ENCODE measurements around the gene PIAS4. TPM values are rescaled to one million over a fixed set of nuclear protein-coding genes. Genes with fewer than 3 reads are reported as not detected.

PIAS4 gene
- total and polyA plus RNA-seq, 9 of the 15 experiments (the other 6 are each of a cell fraction or from before 2014, with no cell fraction given) = 0.27 to 34.9 (median 14.4) TPM

DNA sequence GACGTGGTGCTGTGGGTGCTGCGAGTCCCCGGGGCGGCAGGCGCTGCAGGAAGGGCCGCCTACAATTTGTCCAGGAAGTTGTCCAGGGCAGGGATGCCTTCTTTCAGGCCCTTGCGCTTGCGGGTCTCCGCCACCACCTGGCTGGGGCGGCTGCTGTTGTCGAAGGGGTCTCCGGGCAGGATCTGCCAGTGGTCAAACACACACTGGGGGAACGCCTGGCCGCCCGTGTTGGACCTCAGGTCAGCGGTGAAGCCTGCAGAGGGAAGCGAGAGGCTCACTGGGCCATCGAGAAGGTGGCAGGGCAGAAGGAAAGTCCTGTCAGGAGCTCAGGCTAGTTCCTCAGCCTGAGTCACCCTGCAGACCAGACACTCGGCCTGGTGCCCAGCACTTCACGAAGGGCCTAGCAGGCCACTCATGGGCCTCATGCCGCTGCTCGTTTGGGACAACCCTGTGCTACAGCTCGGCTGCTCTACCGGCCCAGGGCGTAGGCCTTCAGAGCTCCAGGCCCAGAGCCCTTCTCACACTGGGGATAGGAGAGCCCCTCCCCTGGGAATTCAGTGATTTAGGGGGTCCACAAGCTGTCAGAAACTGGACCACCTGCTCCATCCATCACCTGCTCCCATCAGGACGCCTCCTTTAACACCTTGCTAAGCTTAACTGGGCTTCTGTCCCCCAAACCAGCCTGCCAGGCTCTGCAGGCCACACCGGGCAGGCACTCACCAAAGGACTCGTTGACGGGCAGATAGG lies 30.9 kb upstream of the PIAS4 start (continued):
- TF ChIP-seq PCBP1 (IDR thresholded peaks at IDR 0.05; ENCODE audit: low read depth, low read length, poor library complexity, severe bottlenecking) = peak; percentile 19
- TF ChIP-seq RBM22 (IDR thresholded peaks at IDR 0.05; ENCODE audit: low read depth, low read length, poor library complexity, severe bottlenecking) = peak; percentile 97
- TF ChIP-seq, protein P1, sequence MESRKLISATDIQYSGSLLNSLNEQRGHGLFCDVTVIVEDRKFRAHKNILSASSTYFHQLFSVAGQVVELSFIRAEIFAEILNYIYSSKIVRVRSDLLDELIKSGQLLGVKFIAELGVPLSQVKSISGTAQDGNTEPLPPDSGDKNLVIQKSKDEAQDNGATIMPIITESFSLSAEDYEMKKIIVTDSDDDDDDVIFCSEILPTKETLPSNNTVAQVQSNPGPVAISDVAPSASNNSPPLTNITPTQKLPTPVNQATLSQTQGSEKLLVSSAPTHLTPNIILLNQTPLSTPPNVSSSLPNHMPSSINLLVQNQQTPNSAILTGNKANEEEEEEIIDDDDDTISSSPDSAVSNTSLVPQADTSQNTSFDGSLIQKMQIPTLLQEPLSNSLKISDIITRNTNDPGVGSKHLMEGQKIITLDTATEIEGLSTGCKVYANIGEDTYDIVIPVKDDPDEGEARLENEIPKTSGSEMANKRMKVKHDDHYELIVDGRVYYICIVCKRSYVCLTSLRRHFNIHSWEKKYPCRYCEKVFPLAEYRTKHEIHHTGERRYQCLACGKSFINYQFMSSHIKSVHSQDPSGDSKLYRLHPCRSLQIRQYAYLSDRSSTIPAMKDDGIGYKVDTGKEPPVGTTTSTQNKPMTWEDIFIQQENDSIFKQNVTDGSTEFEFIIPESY (CRISPR knock-in tag; IDR thresholded peaks at IDR 0.05) = 0 out of 2 replicates have a peak, but pooled peaks have one; percentile 48
- TF ChIP-seq, protein P2, sequence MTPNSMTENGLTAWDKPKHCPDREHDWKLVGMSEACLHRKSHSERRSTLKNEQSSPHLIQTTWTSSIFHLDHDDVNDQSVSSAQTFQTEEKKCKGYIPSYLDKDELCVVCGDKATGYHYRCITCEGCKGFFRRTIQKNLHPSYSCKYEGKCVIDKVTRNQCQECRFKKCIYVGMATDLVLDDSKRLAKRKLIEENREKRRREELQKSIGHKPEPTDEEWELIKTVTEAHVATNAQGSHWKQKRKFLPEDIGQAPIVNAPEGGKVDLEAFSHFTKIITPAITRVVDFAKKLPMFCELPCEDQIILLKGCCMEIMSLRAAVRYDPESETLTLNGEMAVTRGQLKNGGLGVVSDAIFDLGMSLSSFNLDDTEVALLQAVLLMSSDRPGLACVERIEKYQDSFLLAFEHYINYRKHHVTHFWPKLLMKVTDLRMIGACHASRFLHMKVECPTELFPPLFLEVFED (CRISPR knock-in tag; conservative IDR thresholded peaks at IDR 0.05) = peak; percentile 44; the same call in 1 of the 2 replicates
- TF ChIP-seq POLR2A (conservative IDR thresholded peaks at IDR 0.05) = peak; percentile 64
- TF ChIP-seq, protein P3, sequence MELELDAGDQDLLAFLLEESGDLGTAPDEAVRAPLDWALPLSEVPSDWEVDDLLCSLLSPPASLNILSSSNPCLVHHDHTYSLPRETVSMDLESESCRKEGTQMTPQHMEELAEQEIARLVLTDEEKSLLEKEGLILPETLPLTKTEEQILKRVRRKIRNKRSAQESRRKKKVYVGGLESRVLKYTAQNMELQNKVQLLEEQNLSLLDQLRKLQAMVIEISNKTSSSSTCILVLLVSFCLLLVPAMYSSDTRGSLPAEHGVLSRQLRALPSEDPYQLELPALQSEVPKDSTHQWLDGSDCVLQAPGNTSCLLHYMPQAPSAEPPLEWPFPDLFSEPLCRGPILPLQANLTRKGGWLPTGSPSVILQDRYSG (tag; conservative IDR thresholded peaks at IDR 0.05; ENCODE audit: low read depth) = no peak
- TF ChIP-seq, protein P4, sequence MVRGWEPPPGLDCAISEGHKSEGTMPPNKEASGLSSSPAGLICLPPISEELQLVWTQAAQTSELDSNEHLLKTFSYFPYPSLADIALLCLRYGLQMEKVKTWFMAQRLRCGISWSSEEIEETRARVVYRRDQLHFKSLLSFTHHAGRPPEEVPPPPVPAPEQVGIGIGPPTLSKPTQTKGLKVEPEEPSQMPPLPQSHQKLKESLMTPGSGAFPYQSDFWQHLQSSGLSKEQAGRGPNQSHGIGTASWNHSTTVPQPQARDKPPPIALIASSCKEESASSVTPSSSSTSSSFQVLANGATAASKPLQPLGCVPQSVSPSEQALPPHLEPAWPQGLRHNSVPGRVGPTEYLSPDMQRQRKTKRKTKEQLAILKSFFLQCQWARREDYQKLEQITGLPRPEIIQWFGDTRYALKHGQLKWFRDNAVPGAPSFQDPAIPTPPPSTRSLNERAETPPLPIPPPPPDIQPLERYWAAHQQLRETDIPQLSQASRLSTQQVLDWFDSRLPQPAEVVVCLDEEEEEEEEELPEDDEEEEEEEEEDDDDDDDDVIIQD (CRISPR knock-in tag; IDR thresholded peaks at IDR 0.05) = no peak
- TF ChIP-seq ZNF77 (CRISPR knock-in tag; IDR thresholded peaks at IDR 0.05) = no peak
- TF ChIP-seq RBM14 (IDR thresholded peaks at IDR 0.05; ENCODE audit: borderline replicate concordance, insufficient read depth, low read depth, low read length) = 0 out of 2 replicates have a peak, but pooled peaks have one; percentile 11
- TF ChIP-seq, protein P5, sequence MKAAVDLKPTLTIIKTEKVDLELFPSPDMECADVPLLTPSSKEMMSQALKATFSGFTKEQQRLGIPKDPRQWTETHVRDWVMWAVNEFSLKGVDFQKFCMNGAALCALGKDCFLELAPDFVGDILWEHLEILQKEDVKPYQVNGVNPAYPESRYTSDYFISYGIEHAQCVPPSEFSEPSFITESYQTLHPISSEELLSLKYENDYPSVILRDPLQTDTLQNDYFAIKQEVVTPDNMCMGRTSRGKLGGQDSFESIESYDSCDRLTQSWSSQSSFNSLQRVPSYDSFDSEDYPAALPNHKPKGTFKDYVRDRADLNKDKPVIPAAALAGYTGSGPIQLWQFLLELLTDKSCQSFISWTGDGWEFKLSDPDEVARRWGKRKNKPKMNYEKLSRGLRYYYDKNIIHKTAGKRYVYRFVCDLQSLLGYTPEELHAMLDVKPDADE (conservative IDR thresholded peaks at IDR 0.05; ENCODE audit: control insufficient read depth, low read depth, low read length) = 0 out of 2 replicates have a peak, but pooled peaks have one; percentile 5
- peak; percentile 5 for TF ChIP-seq POLR2B (IDR thresholded peaks at IDR 0.05; ENCODE audit: low read depth, partially characterized antibody)
- TF ChIP-seq, protein P6, sequence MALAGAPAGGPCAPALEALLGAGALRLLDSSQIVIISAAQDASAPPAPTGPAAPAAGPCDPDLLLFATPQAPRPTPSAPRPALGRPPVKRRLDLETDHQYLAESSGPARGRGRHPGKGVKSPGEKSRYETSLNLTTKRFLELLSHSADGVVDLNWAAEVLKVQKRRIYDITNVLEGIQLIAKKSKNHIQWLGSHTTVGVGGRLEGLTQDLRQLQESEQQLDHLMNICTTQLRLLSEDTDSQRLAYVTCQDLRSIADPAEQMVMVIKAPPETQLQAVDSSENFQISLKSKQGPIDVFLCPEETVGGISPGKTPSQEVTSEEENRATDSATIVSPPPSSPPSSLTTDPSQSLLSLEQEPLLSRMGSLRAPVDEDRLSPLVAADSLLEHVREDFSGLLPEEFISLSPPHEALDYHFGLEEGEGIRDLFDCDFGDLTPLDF (CRISPR knock-in tag; IDR thresholded peaks at IDR 0.05) = peak; percentile 46; the same call in 1 of the 2 replicates
- TF ChIP-seq, protein P7, sequence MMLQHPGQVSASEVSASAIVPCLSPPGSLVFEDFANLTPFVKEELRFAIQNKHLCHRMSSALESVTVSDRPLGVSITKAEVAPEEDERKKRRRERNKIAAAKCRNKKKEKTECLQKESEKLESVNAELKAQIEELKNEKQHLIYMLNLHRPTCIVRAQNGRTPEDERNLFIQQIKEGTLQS (IDR thresholded peaks at IDR 0.05) = no peak
- TF ChIP-seq, protein P7 (CRISPR knock-in tag; conservative IDR thresholded peaks at IDR 0.05) = 0 out of 2 replicates have a peak, but pooled peaks have one; percentile 71
